Measurements from ENCODE around the gene PPP2R5A. TPM values are rescaled to one million over a fixed set of nuclear protein-coding genes. Genes with fewer than 3 reads are reported as not detected.
"Not testable (repeated sequence)": the region's sequence is repeated elsewhere in the genome, so short reads cannot be mapped to it uniquely, and the experiment has no call there.

PPP2R5A gene
- total RNA-seq, 1 donor from 2014 or later = 17.5 TPM

DNA sequence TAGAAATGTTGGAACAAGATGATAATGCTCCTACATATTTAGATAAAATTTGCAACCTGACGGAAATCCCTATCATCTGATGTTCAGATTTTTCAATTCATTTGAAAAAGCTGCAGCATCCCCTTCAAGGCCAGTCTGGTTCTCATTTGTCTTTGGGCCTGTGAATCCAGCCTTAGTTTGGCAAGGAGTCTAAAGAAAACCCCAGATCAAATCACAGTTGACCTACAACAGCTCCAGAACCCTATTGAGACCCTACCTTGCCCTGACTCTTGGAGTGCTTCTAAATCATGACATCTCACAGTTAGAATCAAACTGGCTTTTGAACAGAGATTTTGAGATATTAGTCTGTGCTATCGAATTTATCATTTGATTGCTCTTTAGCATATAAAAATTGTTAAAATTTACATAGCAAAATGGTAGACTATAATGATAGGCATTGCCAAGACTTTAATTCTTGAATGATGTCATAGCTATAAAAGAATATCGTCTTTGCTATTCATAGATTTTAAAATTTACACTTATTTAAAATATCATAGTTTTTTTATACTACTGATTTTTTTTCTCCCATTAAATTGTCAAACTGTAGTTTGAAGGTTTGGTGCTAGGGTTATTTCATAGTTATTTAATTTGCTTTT is 2.2 kb downstream of the PPP2R5A start:
- H3K4me3 Mint-ChIP-seq (ENCODE audit: unreplicated experiment) = peak overlapping the region; percentile 93
- H3K4me1 Mint-ChIP-seq (ENCODE audit: unreplicated experiment) = peaks cover 43% of the 10 kb centered on the region

GRCh38 chr1:212287995-212288394 is 2.8 kb downstream of the PPP2R5A start:
- not testable (repeated sequence) for H3K27me3 Mint-ChIP-seq (ENCODE audit: unreplicated experiment)
- peak overlapping the region; percentile 55 for H3K4me3 Mint-ChIP-seq (ENCODE audit: unreplicated experiment)

More for the DNA sequence above, 2.2 kb downstream of the PPP2R5A start:
- Mint-ChIP-seq H3K27me3 (ENCODE audit: unreplicated experiment) (no peaks in the 10 kb centered on the region), H3K9me3 (ENCODE audit: unreplicated experiment) (no peaks in the 10 kb centered on the region), H3K36me3 (ENCODE audit: unreplicated experiment) (no peaks in the 10 kb centered on the region), H3K27ac (ENCODE audit: unreplicated experiment) (peak overlapping the region; percentile 86)
- no peak for DNase-seq (ENCODE audit: extremely low spot score, unreplicated experiment)
- no peak for TF ChIP-seq CTCF (IDR thresholded peaks at IDR 0.05)

DNA sequence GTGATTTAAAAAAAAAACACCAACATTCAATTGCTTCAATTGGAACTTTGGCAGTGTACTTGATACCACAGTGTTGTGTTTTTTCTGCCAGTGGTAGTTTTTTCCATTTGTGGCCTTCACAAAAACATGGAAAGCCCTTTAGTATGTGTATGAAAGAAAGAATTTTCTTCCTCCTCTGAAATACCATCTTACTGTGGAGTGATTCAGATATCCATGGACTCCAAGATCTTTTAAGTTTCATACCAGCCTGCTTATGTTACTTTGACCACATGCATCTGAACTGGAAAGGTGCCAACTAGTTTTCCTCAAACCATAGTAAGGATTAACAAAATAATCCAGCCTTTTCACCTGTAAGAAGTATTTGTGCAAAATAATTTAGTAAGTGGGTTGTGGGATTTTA is 3.4 kb downstream of the PPP2R5A start:
- Mint-ChIP-seq H3K27me3 (ENCODE audit: unreplicated experiment) (no peaks in the 10 kb centered on the region), H3K36me3 (ENCODE audit: unreplicated experiment) (no peaks in the 10 kb centered on the region), H3K4me3 (ENCODE audit: unreplicated experiment) (no peak overlapping the region), H3K9me3 (ENCODE audit: unreplicated experiment) (no peaks in the 10 kb centered on the region), H3K27ac (ENCODE audit: unreplicated experiment) (peak overlapping the region; percentile 19), H3K4me1 (ENCODE audit: unreplicated experiment) (peaks cover 43% of the 10 kb centered on the region)
- DNase-seq (ENCODE audit: extremely low spot score, unreplicated experiment) = no peak
- no peak for TF ChIP-seq CTCF (IDR thresholded peaks at IDR 0.05)

More at GRCh38 chr1:212287995-212288394, 2.8 kb downstream of the PPP2R5A start:
- H3K9me3 Mint-ChIP-seq (ENCODE audit: unreplicated experiment); H3K36me3 Mint-ChIP-seq (ENCODE audit: unreplicated experiment); H3K27ac Mint-ChIP-seq (ENCODE audit: unreplicated experiment); DNase-seq (ENCODE audit: extremely low spot score, unreplicated experiment): not testable (repeated sequence)
- peaks cover 43% of the 10 kb centered on the region for H3K4me1 Mint-ChIP-seq (ENCODE audit: unreplicated experiment)

- H3K27ac Mint-ChIP-seq (ENCODE audit: unreplicated experiment) = no peak overlapping the region
- H3K9me3 Mint-ChIP-seq (ENCODE audit: unreplicated experiment) = no peaks in the 10 kb centered on the region
- no peak overlapping the region for H3K4me3 Mint-ChIP-seq (ENCODE audit: unreplicated experiment)
- peaks cover 39% of the 10 kb centered on the region for H3K4me1 Mint-ChIP-seq (ENCODE audit: unreplicated experiment)
- no peak for TF ChIP-seq CTCF (IDR thresholded peaks at IDR 0.05)
- H3K36me3 Mint-ChIP-seq (ENCODE audit: unreplicated experiment) = no peaks in the 10 kb centered on the region
- DNase-seq (ENCODE audit: extremely low spot score, unreplicated experiment) = no peak
- H3K27me3 Mint-ChIP-seq (ENCODE audit: unreplicated experiment) = no peaks in the 10 kb centered on the region
Measured at GRCh38 chr1:212289262-212290077, 4.3 kb downstream of the PPP2R5A start.

GRCh38 chr1:212290608-212291007 is 5.4 kb downstream of the PPP2R5A start:
- H3K4me1 Mint-ChIP-seq (ENCODE audit: unreplicated experiment) = peaks cover 35% of the 10 kb centered on the region
- DNase-seq (ENCODE audit: extremely low spot score, unreplicated experiment) = no peak
- H3K9me3 Mint-ChIP-seq (ENCODE audit: unreplicated experiment) = no peaks in the 10 kb centered on the region
- H3K27me3 Mint-ChIP-seq (ENCODE audit: unreplicated experiment) = no peaks in the 10 kb centered on the region
- peak overlapping the region; percentile 15 for H3K27ac Mint-ChIP-seq (ENCODE audit: unreplicated experiment)
- H3K4me3 Mint-ChIP-seq (ENCODE audit: unreplicated experiment) = no peak overlapping the region
- TF ChIP-seq CTCF (IDR thresholded peaks at IDR 0.05) = no peak
- H3K36me3 Mint-ChIP-seq (ENCODE audit: unreplicated experiment) = no peaks in the 10 kb centered on the region

Data from osteocyte (in vitro differentiated cells).